ENCODE data around the gene COX10. TPM values are rescaled to one million over a fixed set of nuclear protein-coding genes. Genes with fewer than 3 reads are reported as not detected.

Gene COX10
- total RNA-seq, 2 experiments from 2014 or later, result 26.0 to 28.6 TPM

GRCh38 chr17:14058051-14058450, 11.3 kb upstream of the COX10 start:
- peaks cover 7% of the 10 kb centered on the region for H3K4me1 Mint-ChIP-seq (ENCODE audit: low read depth)
- no peak overlapping the region for H3K4me3 Mint-ChIP-seq
- peaks cover 8% of the 10 kb centered on the region for H3K9me3 Mint-ChIP-seq
- no peak for TF ChIP-seq CTCF (IDR thresholded peaks at IDR 0.05)
- ChIA-PET CTCF (no interaction called here), POLR2A (no interaction called here)
- DNase-seq (no peak), ATAC-seq (no peak)
- no peak overlapping the region for H3K27ac Mint-ChIP-seq
- peaks cover 42% of the 10 kb centered on the region for H3K36me3 Mint-ChIP-seq (ENCODE audit: low read depth)
- H3K27me3 Mint-ChIP-seq, result no peaks in the 10 kb centered on the region
- intact Hi-C loops (cut with micrococcal nuclease), result no loop called here

- ATAC-seq (no peak), DNase-seq (no peak)
- Mint-ChIP-seq H3K36me3 (ENCODE audit: low read depth) (peaks cover 54% of the 10 kb centered on the region), H3K27ac (no peak overlapping the region), H3K9me3 (peaks cover 8% of the 10 kb centered on the region), H3K4me1 (ENCODE audit: low read depth) (peaks cover 11% of the 10 kb centered on the region), H3K4me3 (no peak overlapping the region), H3K27me3 (no peaks in the 10 kb centered on the region)
- ChIA-PET POLR2A (no interaction called here), CTCF (no interaction called here)
- intact Hi-C loops (cut with micrococcal nuclease), result loop anchor here (10.0 kb wide), 2 partner anchors 54 to 144 kb away; no protein-coding TSS in a partner anchor
- no peak for TF ChIP-seq CTCF (IDR thresholded peaks at IDR 0.05)
Measured at GRCh38 chr17:14060706-14061105, 8.6 kb upstream of the COX10 start.

- ATAC-seq, result no peak
- no peak overlapping the region for H3K27ac Mint-ChIP-seq
- ChIA-PET CTCF (interaction anchor here (0.6 to 1.2 kb wide), 2 partner anchors 240 to 256 kb away, joined by 3 read pairs; no protein-coding TSS in a partner anchor), POLR2A (no interaction called here)
- peaks cover 4% of the 10 kb centered on the region for H3K9me3 Mint-ChIP-seq
- intact Hi-C loops (cut with micrococcal nuclease), result loop anchor here (10.0 kb wide), 2 partner anchors 53 to 143 kb away; no protein-coding TSS in a partner anchor
- no peaks in the 10 kb centered on the region for H3K27me3 Mint-ChIP-seq
- H3K4me3 Mint-ChIP-seq, result no peak overlapping the region
- peaks cover 54% of the 10 kb centered on the region for H3K36me3 Mint-ChIP-seq (ENCODE audit: low read depth)
- no peak for TF ChIP-seq CTCF (IDR thresholded peaks at IDR 0.05)
- H3K4me1 Mint-ChIP-seq (ENCODE audit: low read depth), result peaks cover 11% of the 10 kb centered on the region
- DNase-seq, result no peak
Measured at GRCh38 chr17:14061666-14062560, 7.4 kb upstream of the COX10 start.

GRCh38 chr17:14067347-14067746, 2.0 kb upstream of the COX10 start:
- no peaks in the 10 kb centered on the region for H3K9me3 Mint-ChIP-seq
- TF ChIP-seq CTCF (IDR thresholded peaks at IDR 0.05), result no peak
- H3K4me3 Mint-ChIP-seq, result no peak overlapping the region
- H3K27ac Mint-ChIP-seq, result no peak overlapping the region
- intact Hi-C loops (cut with micrococcal nuclease), result loop anchor here (10.0 kb wide), 2 partner anchors 47 to 137 kb away; no protein-coding TSS in a partner anchor
- peaks cover 36% of the 10 kb centered on the region for H3K4me1 Mint-ChIP-seq (ENCODE audit: low read depth)
- no peaks in the 10 kb centered on the region for H3K27me3 Mint-ChIP-seq
- peaks cover 46% of the 10 kb centered on the region for H3K36me3 Mint-ChIP-seq (ENCODE audit: low read depth)
- ChIA-PET CTCF (interaction anchor here (1.6 kb wide), 1 partner anchor 233 kb away, joined by 4 read pairs; the partner anchor contains the start of gene HS3ST3B1), POLR2A (interaction anchor here (3.6 kb wide), 1 partner anchor 234 kb away, joined by 18 read pairs; the partner anchor contains the start of gene HS3ST3B1)
- DNase-seq (no peak), ATAC-seq (no peak)

All from activated CD8-positive, alpha-beta T cell treated with anti-CD3 and anti-CD28 coated beads for 36 hours (primary cell).